HG02884 (cell line): ENCODE measurements around the gene ADCY4.
"Not testable (repeated sequence)": the region's sequence is repeated elsewhere in the genome, so short reads cannot be mapped to it uniquely, and the experiment has no call there.

Experiments used
- ATAC-seq: cut with Tn5 transposase; IDR thresholded peaks from one replicate; pipeline ENCODE4 v1.9.1; 2021; ENCODE audit warnings: mild to moderate bottlenecking, moderate library complexity; ENCODE audit not compliant: unreplicated experiment

Gene ADCY4

GRCh38 chr14:24339284-24340151, 4.6 kb upstream of the ADCY4 start, which contains the start of gene RIPK3:
Gene RIPK3, minus strand, starts transcription at chr14:24339991. Its CDS starts 165 bp downstream, at chr14:24339826.
- ATAC-seq = peak; percentile 83

GRCh38 chr14:24338843-24339242, 4.0 kb upstream of the ADCY4 start:
- ATAC-seq = no peak

GRCh38 chr14:24337824-24338175, 2.9 kb upstream of the ADCY4 start:
- ATAC-seq = no peak

- no peak for ATAC-seq
Observed at GRCh38 chr14:24337144-24337823, 2.4 kb upstream of the ADCY4 start.

- ATAC-seq = no peak
Observed at GRCh38 chr14:24335461-24336171, 745 bp upstream of the ADCY4 start.

- ATAC-seq = peak; percentile 82
Observed at GRCh38 chr14:24332268-24332993, 2.4 kb downstream of the ADCY4 start.

- ATAC-seq = no peak
Observed at GRCh38 chr14:24331731-24332267, 3.1 kb downstream of the ADCY4 start.

GRCh38 chr14:24330973-24331674, 3.7 kb downstream of the ADCY4 start:
- no peak for ATAC-seq

GRCh38 chr14:24329736-24330135, 5.1 kb downstream of the ADCY4 start:
- ATAC-seq = no peak

GRCh38 chr14:24329073-24329663, 5.7 kb downstream of the ADCY4 start:
- ATAC-seq = no peak

- not testable (repeated sequence) for ATAC-seq
Observed at GRCh38 chr14:24327914-24328313, 7.0 kb downstream of the ADCY4 start.

- ATAC-seq = no peak
Observed at GRCh38 chr14:24327303-24327702, 7.6 kb downstream of the ADCY4 start.

GRCh38 chr14:24325963-24326362, 8.9 kb downstream of the ADCY4 start:
- no peak for ATAC-seq

- ATAC-seq = no peak
Observed at GRCh38 chr14:24325041-24325530, 9.8 kb downstream of the ADCY4 start.

GRCh38 chr14:24324024-24324423, 10.8 kb downstream of the ADCY4 start:
- no peak for ATAC-seq

- no peak for ATAC-seq
Observed at GRCh38 chr14:24323341-24323740, 11.5 kb downstream of the ADCY4 start.

GRCh38 chr14:24322672-24323071, 12.2 kb downstream of the ADCY4 start:
- ATAC-seq = no peak

- ATAC-seq = no peak
Observed at GRCh38 chr14:24321212-24321975, 13.5 kb downstream of the ADCY4 start.
